ENCODE results near the gene CDK5R1.
A peak's percentile ranks its signal among the peaks of the same experiment; 100 is the strongest.

CDK5R1 gene

GRCh38 chr17:32494621-32495358 lies 8.0 kb downstream of the CDK5R1 start:
- DNase-seq, result peak; percentile 95

DNA sequence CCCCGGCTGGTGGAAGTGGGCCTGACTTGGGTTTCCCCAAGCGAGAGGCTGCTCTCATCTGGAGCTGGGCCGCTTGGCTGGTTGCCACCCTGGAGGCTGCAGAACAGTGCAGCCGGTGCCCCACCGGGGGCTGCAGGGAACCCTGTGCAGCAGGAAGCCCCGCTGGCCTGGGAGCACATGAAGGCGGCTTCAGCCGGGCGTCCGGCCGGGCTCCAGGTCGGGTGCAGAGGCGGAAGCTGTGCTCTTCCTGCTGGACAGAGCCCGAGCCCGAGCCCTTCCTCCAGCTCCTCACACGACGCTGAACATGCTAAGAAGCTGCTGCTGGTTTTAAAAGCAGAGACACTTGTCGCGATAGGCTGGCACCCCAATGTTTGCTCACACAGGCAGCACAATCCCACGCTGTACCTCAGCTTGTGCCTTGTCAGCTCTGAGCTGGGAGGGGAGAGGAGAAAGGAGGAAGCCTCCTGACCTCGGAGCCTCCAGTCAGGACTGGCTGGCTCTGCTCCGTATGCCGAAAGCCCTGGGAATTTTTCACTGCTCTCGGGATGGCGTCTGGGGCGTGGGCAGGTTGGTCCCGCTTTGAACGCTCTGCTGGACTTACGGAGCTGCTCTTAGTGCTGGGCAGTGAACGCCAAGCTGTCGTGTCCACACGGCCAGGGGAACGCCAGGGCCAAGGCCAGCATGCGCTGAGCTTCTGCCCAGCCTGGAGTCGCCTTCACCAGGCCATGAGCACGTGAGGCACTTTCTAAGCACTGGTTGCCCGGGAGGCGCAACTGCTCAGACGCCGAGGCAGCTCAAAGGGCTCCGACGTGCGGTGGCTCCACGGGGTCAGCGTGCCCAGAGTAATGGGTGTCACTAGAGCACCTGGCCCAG lies 8.8 kb downstream of the CDK5R1 start:
- DNase-seq, result no peak

DNA sequence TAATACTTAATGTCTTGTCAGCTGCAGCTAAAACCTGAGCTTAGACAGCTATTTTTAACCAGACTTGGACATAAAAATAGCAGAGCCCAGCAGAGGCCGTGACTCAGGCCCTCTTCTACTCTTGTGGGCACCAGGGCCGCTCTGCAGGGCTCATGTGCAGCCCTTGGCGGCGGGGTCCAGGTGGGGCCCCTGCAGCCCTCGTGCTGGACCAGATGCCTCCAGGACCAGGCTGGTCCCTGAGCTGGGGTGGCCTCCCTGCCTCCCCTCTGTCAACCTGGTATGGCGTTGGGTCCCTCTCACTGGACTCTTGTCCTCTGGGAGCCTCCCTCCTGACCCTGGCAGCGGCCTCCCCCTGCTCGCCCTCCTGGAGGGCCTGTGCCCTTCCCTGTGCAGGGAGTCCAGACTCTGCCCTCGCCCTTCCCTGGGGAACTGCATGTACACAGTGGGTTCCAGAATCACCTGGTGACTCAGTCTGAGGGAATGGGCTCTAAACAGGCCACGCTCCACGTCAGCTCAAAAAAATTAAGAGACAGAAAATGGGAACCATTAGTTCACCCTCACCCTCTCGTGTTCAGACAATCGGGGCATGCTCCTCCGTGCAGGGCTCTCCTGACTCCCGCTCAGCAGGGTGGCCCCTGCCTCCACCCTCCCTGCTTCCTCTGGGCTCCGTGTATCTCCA lies 9.7 kb downstream of the CDK5R1 start:
- no peak for DNase-seq

DNA sequence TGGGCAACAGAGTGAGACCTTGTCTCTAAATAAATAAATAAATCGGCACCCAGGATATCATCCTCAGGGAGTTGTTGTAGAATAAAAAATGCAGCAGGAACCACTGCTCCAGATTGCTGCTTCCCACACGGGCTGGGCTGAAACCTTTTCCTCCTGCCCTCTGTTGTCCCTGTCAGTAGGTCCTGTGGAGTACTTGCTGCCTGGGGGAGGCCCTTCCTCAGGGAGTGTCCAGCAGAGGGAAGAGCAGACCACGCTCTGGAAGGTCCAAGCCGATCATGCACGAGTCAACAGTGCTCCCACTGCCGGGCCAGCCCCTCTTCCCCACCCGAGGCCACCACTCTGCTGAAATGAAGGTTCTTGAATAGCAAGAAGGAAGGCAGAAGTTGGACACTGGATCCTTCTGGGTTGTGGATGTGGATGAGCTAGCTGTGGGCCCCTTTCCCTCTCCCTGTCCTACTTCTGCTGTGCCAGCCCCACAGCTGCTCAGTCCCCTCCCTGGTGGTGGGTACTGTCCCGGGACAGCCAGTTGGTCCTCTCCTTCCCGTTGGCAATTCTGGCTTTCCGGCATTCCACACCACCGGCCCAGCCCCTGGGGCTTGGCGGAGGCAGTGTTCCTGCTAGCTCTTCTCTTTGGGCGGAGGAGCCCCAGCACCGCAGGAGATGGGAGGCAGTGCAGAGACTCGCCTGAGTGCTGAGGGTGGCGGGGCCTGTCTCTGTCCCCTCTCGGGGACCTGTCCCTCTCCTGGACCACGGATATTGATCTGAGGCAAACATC lies 10.8 kb downstream of the CDK5R1 start:
- DNase-seq, result no peak

DNA sequence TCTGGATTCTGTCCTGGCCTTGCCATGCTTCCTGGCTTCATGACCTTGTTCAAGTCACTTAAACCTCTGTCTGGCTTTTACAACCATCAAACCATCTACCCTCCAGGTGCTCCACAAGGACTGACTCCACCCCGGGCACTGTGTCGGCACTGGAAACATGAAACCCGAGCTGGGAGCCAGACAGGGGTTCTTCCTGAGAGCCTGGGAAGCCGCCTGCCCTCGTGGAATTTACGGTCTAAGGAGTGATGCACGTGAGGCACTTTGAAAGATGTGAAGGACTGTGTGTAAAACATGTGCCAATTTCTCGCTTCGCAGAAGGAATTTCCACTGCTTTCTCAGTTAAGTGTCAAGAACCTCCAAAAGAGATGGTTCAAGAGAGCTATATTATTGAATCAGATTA lies 11.6 kb downstream of the CDK5R1 start:
- DNase-seq, result no peak

DNA sequence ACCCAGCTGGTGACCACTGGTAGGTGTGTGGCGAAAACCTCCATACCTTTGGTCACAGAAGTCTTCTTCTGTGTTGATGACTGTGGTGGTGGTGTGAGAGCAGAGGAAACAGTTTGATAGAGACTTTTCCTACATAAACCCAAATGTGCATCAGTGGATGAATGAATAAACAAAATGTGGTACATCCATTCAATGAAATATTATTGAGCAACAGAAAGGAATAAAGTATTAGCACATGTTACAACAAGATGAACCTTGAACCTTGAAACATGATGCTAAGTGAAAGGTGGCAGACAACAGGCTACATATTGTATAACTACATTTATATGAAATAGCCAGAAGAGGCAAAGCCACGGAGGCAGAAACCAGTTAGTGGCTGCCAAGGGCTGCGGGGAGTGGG lies 15.2 kb downstream of the CDK5R1 start:
- DNase-seq, result no peak

GRCh38 chr17:32502710-32503109 lies 15.9 kb downstream of the CDK5R1 start:
- no peak for DNase-seq

DNA sequence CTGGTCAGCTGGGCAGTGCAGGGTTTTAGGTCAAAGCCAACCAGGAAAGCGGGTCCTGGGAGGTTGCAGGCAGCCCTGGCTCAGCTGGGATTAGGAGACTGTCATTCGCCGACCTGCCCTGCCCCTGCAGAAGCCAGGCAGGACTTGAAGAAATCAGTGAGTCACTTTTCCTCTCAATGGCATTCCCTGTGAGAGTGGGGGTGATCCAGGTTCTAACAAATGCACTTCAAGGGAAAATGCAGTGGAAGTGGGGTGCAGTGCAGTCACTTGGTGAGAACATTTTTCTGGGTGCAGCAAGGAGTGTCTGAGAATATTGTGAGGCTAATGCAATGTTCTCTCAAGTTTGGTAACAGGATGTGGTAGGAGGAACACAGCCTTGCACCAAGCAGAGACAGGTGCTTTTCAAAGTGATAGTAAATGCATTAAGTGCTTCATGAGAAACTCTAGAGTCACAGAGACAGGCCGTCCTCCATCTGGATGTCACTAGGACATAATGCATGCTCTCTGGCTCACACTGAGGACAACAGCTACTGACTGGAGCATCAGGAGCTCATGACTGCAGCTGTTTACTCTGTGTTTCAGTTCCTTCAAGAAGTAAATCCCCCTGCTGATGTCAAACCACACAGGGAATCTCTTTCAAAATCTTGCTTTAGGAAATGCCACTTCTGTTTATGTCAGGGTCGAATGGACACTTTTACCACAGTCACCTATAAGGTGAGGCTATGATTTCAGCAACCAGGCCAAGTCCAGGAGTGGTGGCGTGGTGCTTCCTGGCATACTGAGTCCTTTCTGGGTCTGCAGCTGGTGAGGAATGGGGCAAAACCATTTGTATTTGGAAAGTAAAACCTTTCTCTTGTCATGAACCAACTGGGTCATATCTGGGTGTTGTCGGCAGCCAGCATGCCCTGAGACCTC lies 16.7 kb downstream of the CDK5R1 start:
- no peak for DNase-seq

DNA sequence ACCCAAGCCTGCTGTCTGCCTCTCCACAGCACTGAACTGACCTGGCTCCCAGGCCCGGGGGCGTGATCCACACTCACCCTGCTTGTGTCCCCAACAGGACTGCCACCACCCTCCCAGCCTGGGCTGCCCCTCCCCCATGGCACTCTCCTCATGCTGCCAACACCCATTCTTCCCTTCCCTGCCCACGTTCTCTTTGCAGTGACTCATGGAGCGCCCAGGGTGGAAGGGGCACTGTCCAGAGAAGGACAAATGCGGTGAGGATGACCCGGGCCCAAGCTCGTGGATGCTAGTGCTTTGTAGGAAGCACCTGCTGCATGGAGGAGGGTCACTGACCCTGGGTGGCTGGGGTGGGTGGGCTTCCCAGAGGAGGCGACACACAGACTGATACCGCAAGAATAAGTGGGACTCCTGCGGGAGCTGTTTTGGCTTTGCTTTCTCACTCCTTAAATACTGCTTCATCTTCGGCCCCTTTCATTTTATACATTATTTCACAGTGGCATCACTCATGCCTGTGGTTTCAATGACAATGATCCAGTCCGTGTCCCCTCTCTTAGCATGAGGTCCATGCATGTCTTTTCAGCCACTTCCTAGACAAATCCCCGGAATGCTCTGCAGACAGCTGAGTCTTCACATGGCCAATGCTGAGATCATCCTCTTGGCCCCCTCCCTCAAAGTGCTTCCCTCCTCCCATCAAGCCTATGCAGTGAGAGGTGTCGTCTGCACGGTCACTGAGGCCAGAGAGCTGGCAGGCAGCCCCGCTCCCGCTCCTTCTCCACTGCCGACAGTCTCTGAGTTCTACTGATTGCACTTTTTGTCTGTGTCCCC lies 17.6 kb downstream of the CDK5R1 start:
- DNase-seq, result no peak

- DNase-seq, result no peak
Measured at GRCh38 chr17:32508926-32509325, 22.1 kb downstream of the CDK5R1 start.

DNA sequence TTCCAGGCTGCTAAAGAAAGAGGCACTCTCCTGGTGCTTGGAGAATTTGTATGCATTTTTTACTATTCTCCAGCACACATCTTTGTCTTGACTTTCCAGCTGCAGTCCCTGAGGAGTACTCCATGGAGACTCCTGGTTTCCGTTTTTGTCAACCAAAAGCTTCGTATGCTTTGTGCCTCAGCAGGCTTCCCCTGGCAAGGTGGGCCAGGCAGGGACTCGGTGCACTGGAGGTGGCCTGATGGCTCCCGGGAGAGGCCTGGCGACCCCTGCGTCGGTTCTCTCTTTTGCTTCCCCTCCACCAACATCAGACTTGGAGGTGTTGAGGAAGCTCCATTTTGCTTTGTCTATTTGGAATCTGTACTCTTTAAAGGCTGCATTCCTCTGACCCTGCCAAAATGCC lies 23.7 kb downstream of the CDK5R1 start:
- no peak for DNase-seq

- DNase-seq, result no peak
Measured at GRCh38 chr17:32512328-32512727, 25.5 kb downstream of the CDK5R1 start.

DNA sequence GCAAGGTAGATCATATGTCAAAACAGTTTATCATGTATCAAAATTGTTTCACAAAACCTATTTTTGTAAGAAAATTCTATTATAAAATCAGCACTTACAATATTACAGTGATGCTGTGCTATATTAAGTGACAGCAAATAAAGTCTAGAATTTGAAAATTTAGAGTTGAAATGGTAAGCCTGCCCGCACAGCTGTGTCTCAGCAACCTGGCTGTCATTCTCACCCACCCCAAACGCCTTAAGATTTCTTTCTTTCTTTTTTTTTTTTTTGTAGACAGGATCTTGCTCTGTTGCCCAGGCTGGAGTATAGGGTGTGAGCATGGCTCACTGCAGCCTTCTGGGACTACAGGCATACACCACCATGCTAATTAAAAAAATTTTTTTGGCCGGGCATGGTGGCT lies 26.8 kb downstream of the CDK5R1 start:
- DNase-seq, result no peak

- DNase-seq, result no peak
Measured at GRCh38 chr17:32514606-32515005, 27.8 kb downstream of the CDK5R1 start.

DNA sequence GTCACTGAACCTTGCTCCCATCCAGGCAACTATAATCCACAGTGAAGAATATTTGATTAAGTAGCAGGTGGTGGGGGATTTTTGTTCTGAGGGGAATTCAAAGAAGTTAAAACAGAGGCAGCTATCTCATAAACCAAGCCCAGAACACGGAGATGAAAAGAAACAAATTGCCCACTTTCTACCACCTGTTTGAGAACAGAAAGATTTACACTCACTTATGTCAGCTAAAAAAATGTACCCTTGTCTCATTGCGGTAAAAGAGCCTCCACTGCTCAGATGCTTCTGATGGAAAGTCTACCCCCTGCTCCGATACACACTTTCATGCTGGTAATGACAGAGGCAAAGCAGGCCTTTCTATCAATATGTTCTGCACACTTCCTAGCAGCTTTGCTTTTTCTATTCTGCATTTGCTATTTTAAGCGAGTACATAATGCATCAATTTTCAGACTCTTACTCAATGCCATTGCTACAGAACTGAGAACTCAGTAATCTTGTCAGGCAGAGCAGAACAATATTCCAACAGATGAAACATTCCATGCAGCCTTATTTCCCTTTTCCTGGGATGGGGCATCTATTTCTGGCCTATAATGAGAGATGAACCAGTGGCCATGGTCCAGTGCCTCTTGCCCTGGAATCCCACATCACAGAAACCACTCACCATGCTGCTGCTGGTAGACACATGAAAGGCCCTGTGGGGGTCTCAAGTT lies 29.0 kb downstream of the CDK5R1 start:
- no peak for DNase-seq

- DNase-seq, result peak; percentile 80
Measured at GRCh38 chr17:32516450-32516849, 29.7 kb downstream of the CDK5R1 start.

DNA sequence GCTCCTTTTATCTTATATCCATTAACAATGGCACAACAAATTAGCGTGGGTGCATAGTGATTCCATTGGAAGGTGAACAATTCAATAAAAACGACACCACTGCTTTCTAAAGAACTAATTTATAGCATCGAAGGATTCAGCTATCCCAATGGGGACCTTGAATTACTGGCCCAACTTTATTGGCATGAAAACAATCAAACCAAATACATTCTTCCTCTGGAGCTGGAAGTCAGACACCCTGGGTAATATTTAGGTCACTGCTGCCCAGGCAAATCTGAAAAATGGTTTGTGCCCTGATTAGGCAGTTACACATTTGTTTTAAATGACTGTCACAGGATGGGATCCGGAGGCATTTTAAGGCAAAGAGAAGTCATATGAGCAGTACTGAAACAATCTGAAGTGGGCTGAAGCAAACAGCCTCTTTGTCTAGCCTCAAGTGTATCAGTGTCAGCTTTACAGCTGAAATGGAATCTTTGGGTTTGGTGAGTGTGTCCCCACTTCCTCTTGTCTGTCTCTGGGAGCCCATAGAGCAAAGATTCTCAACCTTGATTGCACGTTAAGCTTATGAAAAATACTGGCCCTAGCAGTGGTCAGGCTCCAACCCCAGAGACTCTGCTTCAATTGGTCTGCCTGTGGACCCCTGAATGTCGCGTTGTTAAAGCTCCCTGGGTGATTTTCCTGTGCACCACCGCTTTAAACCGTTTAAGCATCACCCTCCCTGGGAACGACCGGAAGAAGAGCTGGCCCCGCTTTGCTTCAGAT lies 30.3 kb downstream of the CDK5R1 start:
- DNase-seq, result no peak

DNA sequence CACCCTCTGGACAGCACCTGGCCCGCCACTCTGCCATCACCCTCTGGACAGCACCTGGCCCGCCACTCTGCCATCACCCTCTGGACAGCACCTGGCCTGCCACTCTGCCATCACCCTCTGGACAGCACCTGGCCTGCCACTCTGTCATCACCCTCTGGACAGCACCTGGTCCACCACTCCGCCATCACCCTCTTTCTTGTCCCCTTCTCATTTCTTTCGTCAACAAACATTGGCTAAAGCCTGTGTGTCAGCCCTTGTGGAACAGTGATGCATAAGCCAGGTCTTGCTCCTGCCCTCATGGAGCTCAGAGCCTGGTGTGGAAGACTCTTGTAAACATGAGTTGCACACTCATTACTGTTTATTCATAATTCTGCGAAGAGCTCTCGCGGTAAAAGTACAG lies 31.2 kb downstream of the CDK5R1 start:
- no peak for DNase-seq

GRCh38 chr17:32518646-32519227 lies 31.9 kb downstream of the CDK5R1 start:
- DNase-seq, result no peak
